ENCODE data around the gene UGT1A9.

Gene UGT1A9

GRCh38 chr2:233707940-233708644, 36.4 kb downstream of the UGT1A9 start:
- no peak overlapping the region for H3K4me3 ChIP-seq (ENCODE audit: low read depth, low read length)
- TF ChIP-seq MAX (IDR thresholded peaks at IDR 0.05; ENCODE audit: low read depth, low read length) (no peak), MYC (IDR thresholded peaks at IDR 0.05; ENCODE audit: low read depth, low read length) (no peak)
- TF ChIP-seq, protein P1, sequence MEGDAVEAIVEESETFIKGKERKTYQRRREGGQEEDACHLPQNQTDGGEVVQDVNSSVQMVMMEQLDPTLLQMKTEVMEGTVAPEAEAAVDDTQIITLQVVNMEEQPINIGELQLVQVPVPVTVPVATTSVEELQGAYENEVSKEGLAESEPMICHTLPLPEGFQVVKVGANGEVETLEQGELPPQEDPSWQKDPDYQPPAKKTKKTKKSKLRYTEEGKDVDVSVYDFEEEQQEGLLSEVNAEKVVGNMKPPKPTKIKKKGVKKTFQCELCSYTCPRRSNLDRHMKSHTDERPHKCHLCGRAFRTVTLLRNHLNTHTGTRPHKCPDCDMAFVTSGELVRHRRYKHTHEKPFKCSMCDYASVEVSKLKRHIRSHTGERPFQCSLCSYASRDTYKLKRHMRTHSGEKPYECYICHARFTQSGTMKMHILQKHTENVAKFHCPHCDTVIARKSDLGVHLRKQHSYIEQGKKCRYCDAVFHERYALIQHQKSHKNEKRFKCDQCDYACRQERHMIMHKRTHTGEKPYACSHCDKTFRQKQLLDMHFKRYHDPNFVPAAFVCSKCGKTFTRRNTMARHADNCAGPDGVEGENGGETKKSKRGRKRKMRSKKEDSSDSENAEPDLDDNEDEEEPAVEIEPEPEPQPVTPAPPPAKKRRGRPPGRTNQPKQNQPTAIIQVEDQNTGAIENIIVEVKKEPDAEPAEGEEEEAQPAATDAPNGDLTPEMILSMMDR (IDR thresholded peaks at IDR 0.05; ENCODE audit: low read depth, low read length): no peak

GRCh38 chr2:233708942-233709341, 37.2 kb downstream of the UGT1A9 start:
- TF ChIP-seq MAX (IDR thresholded peaks at IDR 0.05; ENCODE audit: low read depth, low read length) (no peak), POLR2A (IDR thresholded peaks at IDR 0.05; ENCODE audit: extremely low read depth, insufficient read length) (no peak), MYC (IDR thresholded peaks at IDR 0.05; ENCODE audit: low read depth, low read length) (no peak)
- TF ChIP-seq, protein P1 (IDR thresholded peaks at IDR 0.05; ENCODE audit: low read depth, low read length): no peak
- H3K4me3 ChIP-seq (ENCODE audit: low read depth, low read length): no peak overlapping the region
- no peak for DNase-seq (ENCODE audit: low read depth)

More at GRCh38 chr2:233707940-233708644, 36.4 kb downstream of the UGT1A9 start:
- no peak for DNase-seq (ENCODE audit: low read depth)

- no peak overlapping the region for H3K4me3 ChIP-seq (ENCODE audit: low read depth, low read length)
- peak; percentile 71 for DNase-seq (ENCODE audit: low read depth)
- TF ChIP-seq MYC (IDR thresholded peaks at IDR 0.05; ENCODE audit: low read depth, low read length): no peak
- TF ChIP-seq POLR2A (IDR thresholded peaks at IDR 0.05; ENCODE audit: extremely low read depth, insufficient read length): no peak
- TF ChIP-seq, protein P1 (IDR thresholded peaks at IDR 0.05; ENCODE audit: low read depth, low read length): peak; percentile 93
- TF ChIP-seq MAX (IDR thresholded peaks at IDR 0.05; ENCODE audit: low read depth, low read length): no peak
These were observed 39.8 kb downstream of the UGT1A9 start for GRCh38 chr2:233711312-233712008.

- no peak for DNase-seq (ENCODE audit: low read depth)
- TF ChIP-seq, protein P1 (IDR thresholded peaks at IDR 0.05; ENCODE audit: low read depth, low read length): no peak
- no peak for TF ChIP-seq MYC (IDR thresholded peaks at IDR 0.05; ENCODE audit: low read depth, low read length)
- no peak for TF ChIP-seq POLR2A (IDR thresholded peaks at IDR 0.05; ENCODE audit: extremely low read depth, insufficient read length)
- TF ChIP-seq MAX (IDR thresholded peaks at IDR 0.05; ENCODE audit: low read depth, low read length): no peak
- no peak within 1 kb of the TSS for H3K4me3 ChIP-seq (ENCODE audit: low read depth, low read length)
These were observed 41.0 kb downstream of the UGT1A9 start, which contains the start of gene UGT1A5 for GRCh38 chr2:233712611-233713261. TSS of gene UGT1A5 (plus strand) at chr2:233712907. CDS start at chr2:233712992, 85 bp downstream.

DNA sequence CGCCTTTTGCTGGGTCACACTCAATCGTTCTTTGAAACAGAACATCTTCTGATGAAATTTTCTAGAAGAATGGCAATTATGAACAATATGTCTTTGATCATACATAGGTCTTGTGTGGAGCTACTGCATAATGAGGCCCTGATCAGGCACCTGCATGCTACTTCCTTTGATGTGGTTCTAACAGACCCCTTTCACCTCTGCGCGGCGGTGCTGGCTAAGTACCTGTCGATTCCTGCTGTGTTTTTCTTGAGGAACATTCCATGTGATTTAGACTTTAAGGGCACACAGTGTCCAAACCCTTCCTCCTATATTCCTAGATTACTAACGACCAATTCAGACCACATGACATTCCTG, 41.5 kb downstream of the UGT1A9 start:
- H3K4me3 ChIP-seq (ENCODE audit: low read depth, low read length): no peak overlapping the region
- DNase-seq (ENCODE audit: low read depth): no peak
- no peak for TF ChIP-seq MYC (IDR thresholded peaks at IDR 0.05; ENCODE audit: low read depth, low read length)
- no peak for TF ChIP-seq POLR2A (IDR thresholded peaks at IDR 0.05; ENCODE audit: extremely low read depth, insufficient read length)
- TF ChIP-seq, protein P1 (IDR thresholded peaks at IDR 0.05; ENCODE audit: low read depth, low read length): no peak
- TF ChIP-seq MAX (IDR thresholded peaks at IDR 0.05; ENCODE audit: low read depth, low read length): no peak
